GM19351 (cell line): ENCODE results near the gene MAK.
"Not testable (repeated sequence)": the region's sequence is repeated elsewhere in the genome, so short reads cannot be mapped to it uniquely, and the experiment has no call there.

ENCODE experiments used
- ATAC-seq: cut with Tn5 transposase; IDR thresholded peaks from one replicate; pipeline ENCODE4 v1.9.1; 2021; ENCODE audit warnings: mild to moderate bottlenecking, moderate library complexity; ENCODE audit not compliant: unreplicated experiment

MAK gene

GRCh38 chr6:10792101-10792500 lies 46.2 kb downstream of the MAK start:
- ATAC-seq = no peak

GRCh38 chr6:10791673-10792072 lies 46.7 kb downstream of the MAK start:
- no peak for ATAC-seq

GRCh38 chr6:10779076-10779475 lies 59.3 kb downstream of the MAK start:
- ATAC-seq = no peak

GRCh38 chr6:10778230-10778629 lies 60.1 kb downstream of the MAK start:
- ATAC-seq = no peak

GRCh38 chr6:10771371-10771894 lies 66.9 kb downstream of the MAK start:
- ATAC-seq = no peak

- ATAC-seq = no peak
Measured at GRCh38 chr6:10769419-10769818, 68.9 kb downstream of the MAK start.

- ATAC-seq = no peak
Measured at GRCh38 chr6:10763006-10763405, 75.3 kb downstream of the MAK start.

GRCh38 chr6:10759884-10760329 lies 78.4 kb downstream of the MAK start:
- no peak for ATAC-seq

GRCh38 chr6:10759312-10759839 lies 79.0 kb downstream of the MAK start:
- ATAC-seq = peak; percentile 84

- no peak for ATAC-seq
Measured at GRCh38 chr6:10756085-10756484, 82.3 kb downstream of the MAK start.

- ATAC-seq = not testable (repeated sequence)
Measured at GRCh38 chr6:10751757-10752156, 86.6 kb downstream of the MAK start.

GRCh38 chr6:10750568-10750967 lies 87.8 kb downstream of the MAK start:
- not testable (repeated sequence) for ATAC-seq

GRCh38 chr6:10749734-10750133 lies 88.6 kb downstream of the MAK start:
- no peak for ATAC-seq

GRCh38 chr6:10747251-10747972 lies 90.9 kb downstream of the MAK start, which contains the start of gene TMEM14B:
TSS of gene TMEM14B (plus strand) at chr6:10747805. CDS start at chr6:10749246, 1,441 bp downstream.
- ATAC-seq = peak; percentile 94

GRCh38 chr6:10746915-10747250 lies 91.5 kb downstream of the MAK start:
- no peak for ATAC-seq

- ATAC-seq = no peak
Measured at GRCh38 chr6:10745116-10745515, 93.2 kb downstream of the MAK start.

GRCh38 chr6:10743515-10743914 lies 94.8 kb downstream of the MAK start:
- ATAC-seq = no peak

GRCh38 chr6:10742251-10742650 lies 96.1 kb downstream of the MAK start:
- no peak for ATAC-seq

GRCh38 chr6:10741643-10742042 lies 96.7 kb downstream of the MAK start:
- not testable (repeated sequence) for ATAC-seq

GRCh38 chr6:10740061-10740460 lies 98.3 kb downstream of the MAK start:
- no peak for ATAC-seq

GRCh38 chr6:10736731-10737130 lies 101.6 kb downstream of the MAK start:
- ATAC-seq = no peak

GRCh38 chr6:10733863-10734262 lies 104.5 kb downstream of the MAK start:
- no peak for ATAC-seq
